Neural cell (in vitro differentiated cells): ENCODE results near the gene F7. TPM values are rescaled to one million over a fixed set of nuclear protein-coding genes. Genes with fewer than 3 reads are reported as not detected.

Experiments
- H2AFZ ChIP-seq: fragments of 200-600, 300-800 bp; sonication (generic), shearing (Covaris generic); 2 replicates; pipeline ENCODE4 v1.6.0; 2014; ENCODE audit warnings: low read depth, mild to moderate bottlenecking, antibody characterized with exemption, low read length, moderate library complexity
- H3F3A ChIP-seq: fragments of 200-600 bp; shearing (Covaris generic); 2 replicates; pipeline ENCODE4 v1.6.1; 2016; ENCODE audit warnings: mild to moderate bottlenecking, moderate library complexity, mixed read lengths, antibody characterized with exemption, low read length; ENCODE audit not compliant: insufficient read depth, poor library complexity, severe bottlenecking
- H3K27ac ChIP-seq: fragments of 200-600, 300-800 bp; sonication (generic), shearing (Covaris generic); 2 replicates; pipeline ENCODE4 v1.5.1; 2014; ENCODE audit warnings: mild to moderate bottlenecking, low read length, moderate library complexity
- H3K27me3 ChIP-seq: fragments of 300-800, 200-600 bp; sonication (generic), shearing (Covaris generic); 2 replicates; pipeline ENCODE4 v1.6.0; 2014; ENCODE audit warnings: mild to moderate bottlenecking, low read depth, low read length, moderate library complexity; ENCODE audit not compliant: insufficient read depth
- H3K36me3 ChIP-seq: fragments of 300-800, 200-600 bp; sonication (generic), shearing (Covaris generic); 2 replicates; pipeline ENCODE4 v1.5.1; 2014; ENCODE audit warnings: mild to moderate bottlenecking, antibody characterized with exemption, low read length, moderate library complexity; ENCODE audit not compliant: insufficient read depth
- H3K4me2 ChIP-seq: fragments of 300-800, 200-600 bp; sonication (generic), shearing (Covaris generic); 2 replicates; pipeline ENCODE4 v1.6.0; 2014; ENCODE audit warnings: mild to moderate bottlenecking, low read length
- H3K4me3 ChIP-seq: fragments of 300-800, 200-600 bp; sonication (generic), shearing (Covaris generic); 2 replicates; pipeline ENCODE4 v1.5.1; 2014; ENCODE audit warnings: mild to moderate bottlenecking, low read length, moderate library complexity
- H3K79me2 ChIP-seq: fragments of 200-600 bp; shearing (Covaris generic); replicated peaks from 2 replicates; pipeline ENCODE4 v1.6.0; 2014; ENCODE audit warnings: mild to moderate bottlenecking, low read length, moderate library complexity; ENCODE audit not compliant: insufficient read depth
- H3K9ac ChIP-seq: fragments of 300-800, 200-600 bp; sonication (generic), shearing (Covaris generic); 2 replicates; pipeline ENCODE4 v1.6.1; 2016; ENCODE audit warnings: mild to moderate bottlenecking, low read length, mixed read lengths
- H3K9me2 ChIP-seq: fragments of 200-600 bp; shearing (Covaris generic); 2 replicates; pipeline ENCODE4 v1.6.1; 2016; ENCODE audit warnings: mild to moderate bottlenecking, low read length, mixed read lengths; ENCODE audit not compliant: insufficient read depth
- H3K9me3 ChIP-seq: fragments of 200-600, 300-800 bp; sonication (generic), shearing (Covaris generic); 2 replicates; pipeline ENCODE4 v1.6.1; 2016; ENCODE audit warnings: mild to moderate bottlenecking, mixed run types, low read length, moderate library complexity, mixed read lengths
- H4K20me1 ChIP-seq: fragments of 200-600 bp; shearing (Covaris generic); 2 replicates; pipeline ENCODE4 v1.6.1; 2016; ENCODE audit warnings: mild to moderate bottlenecking, mixed run types; ENCODE audit not compliant: insufficient read depth
- EP300 ChIP-seq: fragments of 450-650 bp; conservative IDR thresholded peaks from 2 replicates; pipeline ENCODE4 v1.6.1; 2014; ENCODE audit warnings: antibody characterized with exemption, mild to moderate bottlenecking, moderate library complexity; ENCODE audit not compliant: poor library complexity, severe bottlenecking
- EZH2 ChIP-seq: fragments of 200-600, 300-800 bp; shearing (Covaris generic), sonication (generic); IDR thresholded peaks from 2 replicates; pipeline ENCODE4 v1.6.1; 2014; ENCODE audit warnings: antibody characterized with exemption, low read length, borderline replicate concordance, mild to moderate bottlenecking; ENCODE audit not compliant: insufficient read depth, poor library complexity, severe bottlenecking
- MXI1 ChIP-seq: fragments of 450-650 bp; conservative IDR thresholded peaks from 2 replicates; pipeline ENCODE4 v1.6.1; 2014; ENCODE audit warnings: antibody characterized with exemption, mild to moderate bottlenecking; ENCODE audit not compliant: poor library complexity, severe bottlenecking
- POLR2AphosphoS5 ChIP-seq: IDR thresholded peaks from 2 replicates; pipeline ENCODE4 v1.6.1; 2012
- RAD21 ChIP-seq: fragments of 450-650 bp; conservative IDR thresholded peaks from 2 replicates; pipeline ENCODE4 v1.6.1; 2014; ENCODE audit warnings: antibody characterized with exemption, mild to moderate bottlenecking, moderate library complexity
- SMC3 ChIP-seq: fragments of 450-650 bp; conservative IDR thresholded peaks from 2 replicates; pipeline ENCODE4 v1.6.1; 2014; ENCODE audit warnings: antibody characterized with exemption, mild to moderate bottlenecking, moderate library complexity; ENCODE audit not compliant: poor library complexity
- TAF1 ChIP-seq: IDR thresholded peaks from 2 replicates; pipeline ENCODE4 v1.6.1; 2012; ENCODE audit warnings: low read depth
- polyA plus RNA-seq: library from polyadenylated mRNA; depleted of rRNA; stranded (reverse); fragments of >200 nt; gene quantifications from 2 replicates; pipeline ENCODE4 v1.2.3, GENCODE V29; 2014
- TF ChIP-seq, protein P1 (sequence below): fragments of 450-650 bp; IDR thresholded peaks from 2 replicates; pipeline ENCODE4 v1.5.1; 2014; ENCODE audit warnings: antibody characterized with exemption, mild to moderate bottlenecking, moderate library complexity; ENCODE audit not compliant: poor library complexity, severe bottlenecking
- TF ChIP-seq, protein P2 (sequence below): IDR thresholded peaks from 2 replicates; pipeline ENCODE4 v1.6.1; 2012; ENCODE audit warnings: borderline replicate concordance

F7 gene
- polyA plus RNA-seq, 1 donor from 2014 or later, result 0.32 TPM

DNA sequence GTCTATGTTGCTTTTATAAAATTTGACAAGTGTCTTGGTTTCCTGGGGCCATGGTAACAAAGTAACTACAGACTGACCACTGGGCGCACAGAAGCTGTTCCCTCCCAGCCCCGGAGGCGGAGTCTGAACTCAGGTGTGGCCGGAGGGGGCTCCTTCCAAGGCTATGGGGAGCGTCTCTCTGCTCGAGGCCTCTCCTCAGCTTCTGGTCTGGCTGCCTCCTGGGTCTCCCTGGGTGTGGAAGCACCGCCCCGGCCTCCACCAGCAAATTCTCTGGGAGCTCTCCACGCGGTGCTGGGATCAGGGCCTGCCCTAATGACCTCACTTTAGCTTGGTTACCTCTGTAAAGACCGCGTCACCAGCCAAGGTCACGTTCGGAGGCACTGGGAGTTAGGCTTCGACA, 45.7 kb upstream of the F7 start:
- no peak overlapping the region for H3K9ac ChIP-seq
- TF ChIP-seq EZH2, result no peak
- TF ChIP-seq, protein P1, sequence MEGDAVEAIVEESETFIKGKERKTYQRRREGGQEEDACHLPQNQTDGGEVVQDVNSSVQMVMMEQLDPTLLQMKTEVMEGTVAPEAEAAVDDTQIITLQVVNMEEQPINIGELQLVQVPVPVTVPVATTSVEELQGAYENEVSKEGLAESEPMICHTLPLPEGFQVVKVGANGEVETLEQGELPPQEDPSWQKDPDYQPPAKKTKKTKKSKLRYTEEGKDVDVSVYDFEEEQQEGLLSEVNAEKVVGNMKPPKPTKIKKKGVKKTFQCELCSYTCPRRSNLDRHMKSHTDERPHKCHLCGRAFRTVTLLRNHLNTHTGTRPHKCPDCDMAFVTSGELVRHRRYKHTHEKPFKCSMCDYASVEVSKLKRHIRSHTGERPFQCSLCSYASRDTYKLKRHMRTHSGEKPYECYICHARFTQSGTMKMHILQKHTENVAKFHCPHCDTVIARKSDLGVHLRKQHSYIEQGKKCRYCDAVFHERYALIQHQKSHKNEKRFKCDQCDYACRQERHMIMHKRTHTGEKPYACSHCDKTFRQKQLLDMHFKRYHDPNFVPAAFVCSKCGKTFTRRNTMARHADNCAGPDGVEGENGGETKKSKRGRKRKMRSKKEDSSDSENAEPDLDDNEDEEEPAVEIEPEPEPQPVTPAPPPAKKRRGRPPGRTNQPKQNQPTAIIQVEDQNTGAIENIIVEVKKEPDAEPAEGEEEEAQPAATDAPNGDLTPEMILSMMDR, result no peak
- TF ChIP-seq RAD21, result no peak
- no peak for TF ChIP-seq TAF1
- H2AFZ ChIP-seq, result no peak overlapping the region
- no peak overlapping the region for H3K4me2 ChIP-seq
- H3K79me2 ChIP-seq, result no peaks in the 10 kb centered on the region
- no peaks in the 10 kb centered on the region for H3F3A ChIP-seq
- H3K4me3 ChIP-seq, result no peak overlapping the region
- H4K20me1 ChIP-seq, result no peaks in the 10 kb centered on the region
- H3K9me2 ChIP-seq, result no peaks in the 10 kb centered on the region
- H3K27ac ChIP-seq, result no peak overlapping the region
- H3K9me3 ChIP-seq, result no peaks in the 10 kb centered on the region
- H3K36me3 ChIP-seq, result no peaks in the 10 kb centered on the region
- no peaks in the 10 kb centered on the region for H3K27me3 ChIP-seq

DNA sequence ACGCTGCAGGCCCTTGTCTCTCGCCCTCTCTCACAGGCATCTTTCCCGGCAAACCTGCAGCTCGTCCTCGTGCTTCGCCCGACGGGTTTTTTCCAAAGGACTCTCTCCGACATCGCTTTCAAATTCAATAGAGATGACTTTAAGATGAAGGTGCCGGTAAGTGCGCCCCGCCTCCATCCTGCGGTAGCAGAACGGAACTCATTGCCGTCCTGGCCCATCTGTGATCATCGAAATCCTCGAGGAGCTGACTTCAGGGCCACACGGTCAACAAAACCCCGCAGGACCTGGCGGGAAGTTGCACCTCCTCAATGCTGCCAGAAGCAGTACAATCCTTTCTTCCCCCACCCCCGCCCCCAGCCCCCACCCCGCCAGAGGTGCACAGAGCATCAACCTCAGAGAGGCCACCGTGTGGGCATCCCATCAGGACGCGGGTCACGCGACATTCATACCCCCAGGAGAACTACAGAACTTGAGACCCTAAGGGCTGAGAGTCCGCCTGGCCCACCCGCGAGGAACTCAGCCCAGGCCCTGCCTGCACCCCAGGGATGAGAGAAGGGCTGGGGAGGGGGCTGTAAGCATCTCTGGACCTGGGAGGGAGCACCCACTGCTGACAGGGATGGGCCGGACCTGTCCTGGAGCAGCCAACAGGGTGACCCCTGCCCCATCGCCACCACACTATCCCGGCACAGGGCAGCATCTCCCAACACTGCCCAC, 44.9 kb upstream of the F7 start:
- H2AFZ ChIP-seq, result no peak overlapping the region
- no peak overlapping the region for H3K4me3 ChIP-seq
- no peaks in the 10 kb centered on the region for H3K9me3 ChIP-seq
- H3F3A ChIP-seq, result no peaks in the 10 kb centered on the region
- no peaks in the 10 kb centered on the region for H3K9me2 ChIP-seq
- H3K36me3 ChIP-seq, result no peaks in the 10 kb centered on the region
- H3K79me2 ChIP-seq, result no peaks in the 10 kb centered on the region
- no peak overlapping the region for H3K9ac ChIP-seq
- no peak overlapping the region for H3K27ac ChIP-seq
- no peaks in the 10 kb centered on the region for H3K27me3 ChIP-seq
- H4K20me1 ChIP-seq, result no peaks in the 10 kb centered on the region
- TF ChIP-seq EZH2 (no peak), SMC3 (no peak), RAD21 (no peak), TAF1 (no peak), EP300 (no peak), POLR2AphosphoS5 (no peak), MXI1 (no peak)
- TF ChIP-seq, protein P2, sequence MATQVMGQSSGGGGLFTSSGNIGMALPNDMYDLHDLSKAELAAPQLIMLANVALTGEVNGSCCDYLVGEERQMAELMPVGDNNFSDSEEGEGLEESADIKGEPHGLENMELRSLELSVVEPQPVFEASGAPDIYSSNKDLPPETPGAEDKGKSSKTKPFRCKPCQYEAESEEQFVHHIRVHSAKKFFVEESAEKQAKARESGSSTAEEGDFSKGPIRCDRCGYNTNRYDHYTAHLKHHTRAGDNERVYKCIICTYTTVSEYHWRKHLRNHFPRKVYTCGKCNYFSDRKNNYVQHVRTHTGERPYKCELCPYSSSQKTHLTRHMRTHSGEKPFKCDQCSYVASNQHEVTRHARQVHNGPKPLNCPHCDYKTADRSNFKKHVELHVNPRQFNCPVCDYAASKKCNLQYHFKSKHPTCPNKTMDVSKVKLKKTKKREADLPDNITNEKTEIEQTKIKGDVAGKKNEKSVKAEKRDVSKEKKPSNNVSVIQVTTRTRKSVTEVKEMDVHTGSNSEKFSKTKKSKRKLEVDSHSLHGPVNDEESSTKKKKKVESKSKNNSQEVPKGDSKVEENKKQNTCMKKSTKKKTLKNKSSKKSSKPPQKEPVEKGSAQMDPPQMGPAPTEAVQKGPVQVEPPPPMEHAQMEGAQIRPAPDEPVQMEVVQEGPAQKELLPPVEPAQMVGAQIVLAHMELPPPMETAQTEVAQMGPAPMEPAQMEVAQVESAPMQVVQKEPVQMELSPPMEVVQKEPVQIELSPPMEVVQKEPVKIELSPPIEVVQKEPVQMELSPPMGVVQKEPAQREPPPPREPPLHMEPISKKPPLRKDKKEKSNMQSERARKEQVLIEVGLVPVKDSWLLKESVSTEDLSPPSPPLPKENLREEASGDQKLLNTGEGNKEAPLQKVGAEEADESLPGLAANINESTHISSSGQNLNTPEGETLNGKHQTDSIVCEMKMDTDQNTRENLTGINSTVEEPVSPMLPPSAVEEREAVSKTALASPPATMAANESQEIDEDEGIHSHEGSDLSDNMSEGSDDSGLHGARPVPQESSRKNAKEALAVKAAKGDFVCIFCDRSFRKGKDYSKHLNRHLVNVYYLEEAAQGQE, result no peak
- TF ChIP-seq, protein P1, result no peak
- H3K4me2 ChIP-seq, result no peak overlapping the region
